Measurements from ENCODE around the gene ADAMTS1. TPM values are rescaled to one million over a fixed set of nuclear protein-coding genes. Genes with fewer than 3 reads are reported as not detected.

ADAMTS1 gene
- total RNA-seq, 2 experiments from 2014 or later = not detected

DNA sequence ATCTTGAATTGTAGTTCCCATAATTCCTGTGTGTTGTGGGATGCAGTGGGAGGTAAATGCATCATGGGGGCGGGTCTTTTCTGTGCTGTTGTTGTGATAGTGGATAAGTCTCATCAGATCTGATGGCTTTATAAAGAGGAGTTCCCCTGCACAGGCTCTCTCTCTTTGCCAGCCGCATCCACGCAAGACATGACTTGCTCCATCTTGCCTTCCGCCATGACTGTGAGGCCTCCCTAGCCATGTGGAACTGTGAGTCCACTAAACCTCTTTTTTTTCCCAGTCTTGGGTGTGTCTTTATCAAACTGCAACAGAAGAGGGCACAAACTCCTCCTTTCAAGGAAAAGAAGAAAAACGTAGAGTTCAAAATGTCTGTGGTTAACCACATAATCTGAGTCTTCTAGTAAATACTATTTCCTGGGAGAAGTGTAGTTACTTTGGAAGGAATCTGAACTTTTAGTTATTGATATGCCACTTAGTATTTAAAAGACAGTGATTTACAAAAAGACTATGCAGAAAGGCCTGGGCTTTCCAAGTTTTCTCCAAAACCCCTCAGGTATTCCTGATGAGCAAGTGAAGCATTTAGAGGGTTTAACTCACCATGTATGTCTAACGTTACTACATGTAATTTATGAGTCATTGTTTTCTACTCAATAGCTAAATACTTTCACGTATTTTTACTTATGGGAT lies 10.0 kb downstream of the ADAMTS1 start:
- CTCF ChIA-PET (ENCODE audit: unreplicated experiment) = no interaction called here
- BruUV-seq (replicated peaks) = no TSS peak
- Histone ChIP-seq H3K4me1 (ENCODE audit: insufficient read depth, low read length, poor library complexity, severe bottlenecking) (no peaks in the 10 kb centered on the region), H4K20me1 (ENCODE audit: insufficient read depth, low read length) (no peaks in the 10 kb centered on the region), H3K79me2 (ENCODE audit: insufficient read depth, low read depth, low read length) (no peaks in the 10 kb centered on the region), H3K9me3 (ENCODE audit: low read length) (no peaks in the 10 kb centered on the region), H3K4me3 (ENCODE audit: low read depth, low read length, poor library complexity, severe bottlenecking) (no peak overlapping the region), H3K4me2 (ENCODE audit: low read length) (no peak overlapping the region), H3K27ac (ENCODE audit: low read depth, low read length, poor library complexity, severe bottlenecking) (no peak overlapping the region), H3K36me3 (ENCODE audit: insufficient read depth, low read length) (no peaks in the 10 kb centered on the region), H2AFZ (ENCODE audit: low read length) (no peak overlapping the region), H3K9me2 (ENCODE audit: insufficient read depth, low read length) (no peaks in the 10 kb centered on the region)
- TF ChIP-seq, protein P1, sequence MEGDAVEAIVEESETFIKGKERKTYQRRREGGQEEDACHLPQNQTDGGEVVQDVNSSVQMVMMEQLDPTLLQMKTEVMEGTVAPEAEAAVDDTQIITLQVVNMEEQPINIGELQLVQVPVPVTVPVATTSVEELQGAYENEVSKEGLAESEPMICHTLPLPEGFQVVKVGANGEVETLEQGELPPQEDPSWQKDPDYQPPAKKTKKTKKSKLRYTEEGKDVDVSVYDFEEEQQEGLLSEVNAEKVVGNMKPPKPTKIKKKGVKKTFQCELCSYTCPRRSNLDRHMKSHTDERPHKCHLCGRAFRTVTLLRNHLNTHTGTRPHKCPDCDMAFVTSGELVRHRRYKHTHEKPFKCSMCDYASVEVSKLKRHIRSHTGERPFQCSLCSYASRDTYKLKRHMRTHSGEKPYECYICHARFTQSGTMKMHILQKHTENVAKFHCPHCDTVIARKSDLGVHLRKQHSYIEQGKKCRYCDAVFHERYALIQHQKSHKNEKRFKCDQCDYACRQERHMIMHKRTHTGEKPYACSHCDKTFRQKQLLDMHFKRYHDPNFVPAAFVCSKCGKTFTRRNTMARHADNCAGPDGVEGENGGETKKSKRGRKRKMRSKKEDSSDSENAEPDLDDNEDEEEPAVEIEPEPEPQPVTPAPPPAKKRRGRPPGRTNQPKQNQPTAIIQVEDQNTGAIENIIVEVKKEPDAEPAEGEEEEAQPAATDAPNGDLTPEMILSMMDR (conservative IDR thresholded peaks at IDR 0.05; ENCODE audit: low read length) = no peak
- no peak for TF ChIP-seq EZH2phosphoT487 (IDR thresholded peaks at IDR 0.05; ENCODE audit: borderline replicate concordance, low read depth, low read length)
- intact Hi-C loops (cut with micrococcal nuclease; ENCODE audit: unreplicated experiment) = no loop called here
- POLR2A ChIA-PET = interaction anchor here (0.6 kb wide), 1 partner anchor 50 kb away, joined by 3 read pairs; no protein-coding TSS in a partner anchor
- DNase-seq (ENCODE audit: low spot score) = no peak

DNA sequence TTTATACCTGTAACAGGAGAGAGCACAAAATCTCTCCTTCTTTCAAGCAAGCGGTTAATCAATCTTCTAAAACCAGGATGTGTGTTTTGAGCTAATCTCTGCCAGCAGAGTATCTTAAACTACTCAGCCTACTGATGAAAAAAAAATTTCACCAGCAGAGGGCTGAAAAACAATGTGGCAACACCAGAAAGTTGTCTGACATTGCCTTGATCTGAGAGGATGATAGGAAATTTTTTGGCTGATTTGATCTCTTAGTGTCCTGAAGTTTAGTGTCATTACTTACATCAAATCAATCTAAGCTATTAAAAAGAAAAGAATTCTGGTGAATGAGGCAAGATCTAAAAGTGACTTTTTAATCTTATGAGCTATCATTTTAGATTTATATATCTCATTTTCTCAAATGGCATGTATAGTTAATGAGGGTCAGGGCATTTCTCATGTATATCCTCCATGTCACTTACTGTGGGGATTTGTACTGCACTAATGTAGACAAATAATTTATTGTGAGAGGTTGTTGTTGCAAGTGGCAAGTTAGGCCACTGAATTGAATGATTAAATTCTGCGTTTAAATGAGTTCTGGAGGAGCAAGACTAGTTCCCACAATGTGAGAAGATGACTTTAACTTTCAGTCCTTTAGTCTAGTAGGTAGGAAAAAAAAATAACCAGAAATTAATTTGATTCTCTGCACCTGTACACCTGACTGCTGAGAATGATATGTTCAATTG lies 10.9 kb downstream of the ADAMTS1 start:
- Histone ChIP-seq H3K4me3 (ENCODE audit: low read depth, low read length, poor library complexity, severe bottlenecking) (no peak overlapping the region), H3K27ac (ENCODE audit: low read depth, low read length, poor library complexity, severe bottlenecking) (no peak overlapping the region), H3K4me2 (ENCODE audit: low read length) (no peak overlapping the region), H3K4me1 (ENCODE audit: insufficient read depth, low read length, poor library complexity, severe bottlenecking) (no peaks in the 10 kb centered on the region), H3K9me2 (ENCODE audit: insufficient read depth, low read length) (no peaks in the 10 kb centered on the region), H4K20me1 (ENCODE audit: insufficient read depth, low read length) (no peaks in the 10 kb centered on the region), H3K9me3 (ENCODE audit: low read length) (no peaks in the 10 kb centered on the region), H3K36me3 (ENCODE audit: insufficient read depth, low read length) (no peaks in the 10 kb centered on the region), H2AFZ (ENCODE audit: low read length) (no peak overlapping the region), H3K79me2 (ENCODE audit: insufficient read depth, low read depth, low read length) (no peaks in the 10 kb centered on the region)
- ChIA-PET CTCF (ENCODE audit: unreplicated experiment) (no interaction called here), POLR2A (no interaction called here)
- BruUV-seq (replicated peaks) = no TSS peak
- intact Hi-C loops (cut with micrococcal nuclease; ENCODE audit: unreplicated experiment) = no loop called here
- TF ChIP-seq, protein P1 (conservative IDR thresholded peaks at IDR 0.05; ENCODE audit: low read length) = no peak
- TF ChIP-seq EZH2phosphoT487 (IDR thresholded peaks at IDR 0.05; ENCODE audit: borderline replicate concordance, low read depth, low read length) = no peak
- DNase-seq (ENCODE audit: low spot score) = no peak

DNA sequence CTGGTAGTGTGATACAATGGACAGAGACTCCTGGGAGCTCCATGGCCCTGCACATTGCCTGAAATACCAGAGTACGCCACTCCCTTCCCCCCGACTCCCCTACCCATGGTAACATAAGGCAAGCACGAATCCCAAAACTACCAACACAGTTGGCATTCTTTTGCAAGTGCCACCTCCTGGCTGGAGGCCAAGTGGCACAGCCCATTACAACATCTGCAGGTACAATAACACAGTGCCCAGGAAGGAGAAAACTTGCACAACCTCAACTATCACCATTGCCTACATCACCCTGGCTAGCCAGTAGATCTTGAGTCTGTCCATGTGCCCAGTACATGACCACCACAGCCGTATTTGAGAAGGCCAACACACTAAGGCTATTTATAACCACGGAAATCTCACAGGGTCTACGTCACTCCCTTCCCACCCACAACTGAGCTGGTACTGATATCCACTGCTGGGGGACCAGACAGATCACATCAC lies 11.7 kb downstream of the ADAMTS1 start:
- no peaks in the 10 kb centered on the region for H3K9me3 ChIP-seq (ENCODE audit: low read length)
- H2AFZ ChIP-seq (ENCODE audit: low read length) = no peak overlapping the region
- no peaks in the 10 kb centered on the region for H4K20me1 ChIP-seq (ENCODE audit: insufficient read depth, low read length)
- CTCF ChIA-PET (ENCODE audit: unreplicated experiment) = no interaction called here
- H3K9me2 ChIP-seq (ENCODE audit: insufficient read depth, low read length) = no peaks in the 10 kb centered on the region
- intact Hi-C loops (cut with micrococcal nuclease; ENCODE audit: unreplicated experiment) = no loop called here
- no peaks in the 10 kb centered on the region for H3K4me1 ChIP-seq (ENCODE audit: insufficient read depth, low read length, poor library complexity, severe bottlenecking)
- no peaks in the 10 kb centered on the region for H3K36me3 ChIP-seq (ENCODE audit: insufficient read depth, low read length)
- no peak overlapping the region for H3K4me3 ChIP-seq (ENCODE audit: low read depth, low read length, poor library complexity, severe bottlenecking)
- H3K79me2 ChIP-seq (ENCODE audit: insufficient read depth, low read depth, low read length) = no peaks in the 10 kb centered on the region
- POLR2A ChIA-PET = no interaction called here
- H3K27ac ChIP-seq (ENCODE audit: low read depth, low read length, poor library complexity, severe bottlenecking) = no peak overlapping the region
- BruUV-seq (replicated peaks) = no TSS peak
- H3K4me2 ChIP-seq (ENCODE audit: low read length) = no peak overlapping the region
- TF ChIP-seq, protein P1 (conservative IDR thresholded peaks at IDR 0.05; ENCODE audit: low read length) = no peak
- no peak for TF ChIP-seq EZH2phosphoT487 (IDR thresholded peaks at IDR 0.05; ENCODE audit: borderline replicate concordance, low read depth, low read length)
- no peak for DNase-seq (ENCODE audit: low spot score)
